ENCODE measurements around the gene ARL6.

DNA sequence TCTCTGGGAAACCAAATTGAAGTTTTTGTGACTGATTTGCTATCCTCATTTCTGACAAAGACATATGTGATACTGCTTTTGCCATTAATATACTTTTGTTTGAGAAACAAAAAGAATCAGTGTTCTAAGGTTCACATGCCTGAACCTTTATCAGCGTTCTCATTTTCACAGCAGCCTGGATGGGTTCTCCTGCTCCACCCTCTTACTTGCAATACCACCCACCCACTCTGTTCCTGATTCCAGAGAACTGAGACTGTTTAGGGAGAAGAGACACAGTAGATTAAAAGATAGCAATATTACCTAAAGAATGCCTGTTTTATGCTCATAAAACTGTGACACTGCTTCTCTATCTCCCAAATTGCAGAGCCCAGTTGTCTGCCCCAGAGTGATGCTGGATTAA lies 25.8 kb upstream of the ARL6 start:
- TF ChIP-seq, protein P1, sequence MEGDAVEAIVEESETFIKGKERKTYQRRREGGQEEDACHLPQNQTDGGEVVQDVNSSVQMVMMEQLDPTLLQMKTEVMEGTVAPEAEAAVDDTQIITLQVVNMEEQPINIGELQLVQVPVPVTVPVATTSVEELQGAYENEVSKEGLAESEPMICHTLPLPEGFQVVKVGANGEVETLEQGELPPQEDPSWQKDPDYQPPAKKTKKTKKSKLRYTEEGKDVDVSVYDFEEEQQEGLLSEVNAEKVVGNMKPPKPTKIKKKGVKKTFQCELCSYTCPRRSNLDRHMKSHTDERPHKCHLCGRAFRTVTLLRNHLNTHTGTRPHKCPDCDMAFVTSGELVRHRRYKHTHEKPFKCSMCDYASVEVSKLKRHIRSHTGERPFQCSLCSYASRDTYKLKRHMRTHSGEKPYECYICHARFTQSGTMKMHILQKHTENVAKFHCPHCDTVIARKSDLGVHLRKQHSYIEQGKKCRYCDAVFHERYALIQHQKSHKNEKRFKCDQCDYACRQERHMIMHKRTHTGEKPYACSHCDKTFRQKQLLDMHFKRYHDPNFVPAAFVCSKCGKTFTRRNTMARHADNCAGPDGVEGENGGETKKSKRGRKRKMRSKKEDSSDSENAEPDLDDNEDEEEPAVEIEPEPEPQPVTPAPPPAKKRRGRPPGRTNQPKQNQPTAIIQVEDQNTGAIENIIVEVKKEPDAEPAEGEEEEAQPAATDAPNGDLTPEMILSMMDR (IDR thresholded peaks at IDR 0.05) = no peak
- no peak for TF ChIP-seq POLR2A (IDR thresholded peaks at IDR 0.05)
